GM23248 (cell line): ENCODE results near the gene RASGEF1C.

ENCODE experiments used
- EZH2 ChIP-seq: fragments of 200-600 bp; sonication (generic); IDR thresholded peaks from 2 replicates; pipeline ENCODE4 v1.6.1; 2018; ENCODE audit warnings: antibody characterized with exemption, mild to moderate bottlenecking; ENCODE audit not compliant: insufficient read depth, poor library complexity, severe bottlenecking
- EZH2phosphoT487 ChIP-seq: fragments of 200-600 bp; sonication (generic); IDR thresholded peaks from 2 replicates; pipeline ENCODE4 v1.6.1; 2018; ENCODE audit warnings: antibody characterized with exemption, moderate library complexity, mild to moderate bottlenecking, low read depth; ENCODE audit not compliant: insufficient read depth

GRCh38 chr5:180178531-180179441 lies 30.2 kb downstream of the RASGEF1C start:
- TF ChIP-seq EZH2 (no peak), EZH2phosphoT487 (no peak)
